K562 (cell line): Measurements from ENCODE around the gene NFKBIA. TPM values are rescaled to one million over a fixed set of nuclear protein-coding genes. Genes with fewer than 3 reads are reported as not detected.

ENCODE experiments used
- ATAC-seq: fragments of 200-7000 bp; cut with Tn5 transposase; 3 replicates; pipeline ENCODE4 v1.9.1; 2020; ENCODE audit warnings: moderate library complexity
- BruUV-seq: library from RNA; stranded (reverse); fragments of 400-500 nt; replicated peaks from 2 replicates; lab custom pipeline; 2021; lab: Mats Ljungman, UMichigan
- CTCF ChIA-PET: fragments of 300-600 bp; formaldehyde crosslinking; extraction: SDS; loops from one replicate; lab custom pipeline; 2021; ENCODE audit warnings: low intra/inter-chr PET ratio; lab: Yijun Ruan, JAX
- POLR2A ChIA-PET: fragments of 300-600, 350-650 bp; sonication (Branson Sonifier 250); formaldehyde crosslinking; extraction: SDS; loops from one replicate; lab custom pipeline; 2021; ENCODE audit warnings: antibody characterized with exemption, inconsistent platforms; lab: Yijun Ruan, JAX
- DNase-seq, 4 experiments: peaks; one replicate each; pipeline versions ENCODE4 v3.0.0 to v3.0.0-alpha.2; 2011 to 2018; ENCODE audit warnings: low spot score in 3 of 4, mixed read lengths in 3 of 4; ENCODE audit errors: extremely low read depth in 1 of 4
- FAIRE-seq: peaks from 2 replicates; lab custom pipeline; 2011; peaks lifted over from hg19 to GRCh38; lab: Jason Lieb, UNC
- H2AFZ ChIP-seq: 2 replicates; pipeline ENCODE4 v1.6.0; 2011; ENCODE audit warnings: low read depth, low read length, control low read depth, inconsistent platforms
- H3K27ac ChIP-seq: fragments of 200-600 bp; 3 replicates; pipeline ENCODE4 v1.8.0; 2011; ENCODE audit warnings: low read depth, mild to moderate bottlenecking, control low read depth, inconsistent platforms, low read length, moderate library complexity, mixed read lengths; ENCODE audit errors: extremely low read depth
- H3K27me3 ChIP-seq, 2 experiments: fragments of 300-600 bp in 1 of 2; 2 replicates in 1 of 2; 3 replicates in 1 of 2; pipeline versions ENCODE4 v1.6.0 to v1.8.0; 2011; ENCODE audit warnings: inconsistent platforms in 2 of 2, low read length in 2 of 2, mild to moderate bottlenecking in 1 of 2, mixed read lengths in 1 of 2, moderate library complexity in 1 of 2; ENCODE audit not compliant: control insufficient read depth in 2 of 2, insufficient read depth in 2 of 2
- H3K36me3 ChIP-seq: fragments of 300-600 bp; 3 replicates; pipeline ENCODE4 v1.8.0; 2011; ENCODE audit warnings: mild to moderate bottlenecking, low read length, inconsistent platforms; ENCODE audit not compliant: control insufficient read depth, insufficient read depth
- H3K4me1 ChIP-seq, 2 experiments: fragments of 200-600 bp in 1 of 2; replicated peaks in 1 of 2; 2 replicates in 1 of 2; 3 replicates in 1 of 2; pipeline versions ENCODE4 v1.5.1 to v1.8.0; 2011; ENCODE audit warnings: inconsistent platforms in 2 of 2, low read length in 2 of 2, mild to moderate bottlenecking in 1 of 2, mixed read lengths in 1 of 2, moderate library complexity in 1 of 2; ENCODE audit not compliant: control insufficient read depth in 2 of 2, insufficient read depth in 2 of 2
- H3K4me2 ChIP-seq: 2 replicates; pipeline ENCODE4 v1.6.1; 2011; ENCODE audit warnings: low read length, control low read depth, inconsistent platforms, mixed read lengths; ENCODE audit not compliant: insufficient read depth
- H3K4me3 ChIP-seq: fragments of 200-600 bp; sonication (generic), shearing (Covaris generic); 2 replicates; pipeline ENCODE4 v1.5.1; 2016; ENCODE audit warnings: control low read depth, inconsistent platforms
- H3K79me2 ChIP-seq: fragments of 200-600 bp; 3 replicates; pipeline ENCODE4 v1.8.0; 2011; ENCODE audit warnings: low read length, inconsistent platforms; ENCODE audit not compliant: control insufficient read depth, insufficient read depth
- H3K9ac ChIP-seq, 2 experiments: 2 replicates each; pipeline versions ENCODE4 v1.6.0 to v1.6.1; 2011; ENCODE audit warnings: low read depth in 2 of 2, low read length in 2 of 2, control low read depth in 1 of 2, inconsistent platforms in 1 of 2, mild to moderate bottlenecking in 1 of 2, mixed read lengths in 1 of 2; ENCODE audit not compliant: insufficient read depth in 1 of 2
- H3K9me1 ChIP-seq: one replicate; pipeline ENCODE4 v1.6.0; 2011; ENCODE audit warnings: inconsistent platforms, mild to moderate bottlenecking, low read length, moderate library complexity; ENCODE audit not compliant: control insufficient read depth, insufficient read depth
- H3K9me3 ChIP-seq: replicated peaks from 2 replicates; pipeline ENCODE4 v1.5.1; 2011; ENCODE audit warnings: low read depth, low read length, inconsistent platforms; ENCODE audit not compliant: control insufficient read depth, insufficient read depth
- H4K20me1 ChIP-seq: replicated peaks from 2 replicates; pipeline ENCODE4 v1.6.1; 2011; ENCODE audit warnings: low read length, inconsistent platforms, mixed read lengths; ENCODE audit not compliant: control insufficient read depth, insufficient read depth
- HBP1 ChIP-seq: fragments of 450-650 bp; formaldehyde crosslinking; IDR thresholded peaks from 2 replicates; pipeline ENCODE4 v1.4.0; 2022; ENCODE audit warnings: missing genetic modification characterization
- KDM1A ChIP-seq, 2 experiments: fragments of 450-650 bp; IDR thresholded peaks; 2 replicates each; pipeline ENCODE4 v1.6.1; 2016; ENCODE audit warnings: mild to moderate bottlenecking in 2 of 2
- MTA3 ChIP-seq: fragments of 450-650 bp; formaldehyde crosslinking; IDR thresholded peaks from 2 replicates; pipeline ENCODE4 v1.6.1; 2017; ENCODE audit warnings: mild to moderate bottlenecking, borderline replicate concordance
- MYNN ChIP-seq, 2 experiments: sonication (generic); formaldehyde crosslinking in 1 of 2; IDR thresholded peaks; 2 replicates each; pipeline versions ENCODE4 v1.5.0 to v1.6.1; 2016 to 2020; ENCODE audit warnings: antibody characterized with exemption in 1 of 2, missing genetic modification reagents in 1 of 2
- WGBS: fragments of 100-300 bp; shearing (Covaris generic); methylation state at CpG from one replicate; pipeline ENCODE4 v1.1.6; 2016; ENCODE audit warnings: low coverage, mixed read lengths; ENCODE audit not compliant: insufficient coverage; ENCODE audit errors: missing lambda C conversion rate; 5-methylcytosine and 5-hydroxymethylcytosine counted together
- in situ Hi-C: fragments of 300-500 bp; cut with MboI; formaldehyde crosslinking; loops from 4 replicates; pipeline ENCODE4 v1.15.0; 2018; ENCODE audit warnings: inconsistent platforms, mixed read lengths
- intact Hi-C: fragments of 100-400 bp; cut with micrococcal nuclease; formaldehyde crosslinking; loops from 2 replicates; pipeline ENCODE4 v1.14.2; 2022
- polyA plus RNA-seq, 8 experiments: library from polyadenylated mRNA; depleted of rRNA in 4 of 8; stranded (reverse) in 5 of 8; unstranded in 3 of 8; fragments of >200 nt; fragmentation: Nextera tagmentation in 2 of 8; fragmentation: Illumina TruSeq in 1 of 8; extraction: Ambion mirVana in 2 of 8; extraction: Trizol in 1 of 8; gene quantifications; 2 replicates each; pipeline versions ENCODE4 v1.2.1 to v1.2.3, GENCODE V29; 2011 to 2014; ENCODE audit warnings: inconsistent platforms in 1 of 8, missing spikeins in 1 of 8
- total RNA-seq, 7 experiments: library from RNA; depleted of rRNA in 6 of 7; stranded (reverse); fragments of >200 nt in 6 of 7; fragmentation: Illumina TruSeq in 2 of 7; extraction: Trizol in 2 of 7; gene quantifications; 2 replicates each; pipeline versions ENCODE4 v1.2.1 to v1.2.3, GENCODE V29; 2011 to 2021; ENCODE audit warnings: low replicate concordance in 1 of 7
- TF ChIP-seq, protein P1 (sequence below): sonication (generic); formaldehyde crosslinking; IDR thresholded peaks from 2 replicates; pipeline ENCODE4 v1.8.1; 2023; ENCODE audit warnings: missing genetic modification reagents, mild to moderate bottlenecking, borderline replicate concordance

NFKBIA gene
- total and polyA plus RNA-seq, 9 of the 15 experiments (the other 6 are each of a cell fraction or from before 2014, with no cell fraction given) = 6.9 to 31.8 (median 18.2) TPM

DNA sequence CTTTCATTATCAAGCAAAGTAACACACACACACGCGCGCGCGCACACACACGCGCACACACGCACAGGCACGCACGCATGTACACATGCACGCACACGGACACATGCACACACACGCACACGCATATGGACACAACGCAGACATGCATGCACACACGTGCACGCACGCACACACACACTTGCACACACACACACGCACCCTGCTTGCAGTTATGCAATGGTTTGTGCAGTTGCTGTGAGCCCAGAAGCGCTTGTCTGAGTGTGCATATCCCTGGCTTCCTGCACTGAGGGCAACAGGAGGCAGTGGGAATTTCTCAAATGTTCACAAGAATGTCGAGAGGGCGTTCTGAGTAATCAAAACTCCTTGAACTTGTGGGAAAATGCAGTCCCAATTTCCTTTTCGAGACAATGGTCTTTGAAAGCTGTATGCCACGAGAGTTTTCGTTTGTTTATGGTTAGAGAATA is 41.6 kb downstream of the NFKBIA start:
- TF ChIP-seq MTA3 = no peak
- peak in 1 of 2 experiments; percentile 42; a peak in 1 of 4 replicates for TF ChIP-seq KDM1A (IDR thresholded peaks at IDR 0.05)
- TF ChIP-seq MYNN (IDR thresholded peaks at IDR 0.05) = 0 out of 2 replicates have a peak, but pooled peaks have one; percentile 22
- no peak for TF ChIP-seq MYNN (CRISPR knock-in tag; IDR thresholded peaks at IDR 0.05)
- TF ChIP-seq HBP1 (CRISPR knock-in tag) = no peak
- TF ChIP-seq, protein P1, sequence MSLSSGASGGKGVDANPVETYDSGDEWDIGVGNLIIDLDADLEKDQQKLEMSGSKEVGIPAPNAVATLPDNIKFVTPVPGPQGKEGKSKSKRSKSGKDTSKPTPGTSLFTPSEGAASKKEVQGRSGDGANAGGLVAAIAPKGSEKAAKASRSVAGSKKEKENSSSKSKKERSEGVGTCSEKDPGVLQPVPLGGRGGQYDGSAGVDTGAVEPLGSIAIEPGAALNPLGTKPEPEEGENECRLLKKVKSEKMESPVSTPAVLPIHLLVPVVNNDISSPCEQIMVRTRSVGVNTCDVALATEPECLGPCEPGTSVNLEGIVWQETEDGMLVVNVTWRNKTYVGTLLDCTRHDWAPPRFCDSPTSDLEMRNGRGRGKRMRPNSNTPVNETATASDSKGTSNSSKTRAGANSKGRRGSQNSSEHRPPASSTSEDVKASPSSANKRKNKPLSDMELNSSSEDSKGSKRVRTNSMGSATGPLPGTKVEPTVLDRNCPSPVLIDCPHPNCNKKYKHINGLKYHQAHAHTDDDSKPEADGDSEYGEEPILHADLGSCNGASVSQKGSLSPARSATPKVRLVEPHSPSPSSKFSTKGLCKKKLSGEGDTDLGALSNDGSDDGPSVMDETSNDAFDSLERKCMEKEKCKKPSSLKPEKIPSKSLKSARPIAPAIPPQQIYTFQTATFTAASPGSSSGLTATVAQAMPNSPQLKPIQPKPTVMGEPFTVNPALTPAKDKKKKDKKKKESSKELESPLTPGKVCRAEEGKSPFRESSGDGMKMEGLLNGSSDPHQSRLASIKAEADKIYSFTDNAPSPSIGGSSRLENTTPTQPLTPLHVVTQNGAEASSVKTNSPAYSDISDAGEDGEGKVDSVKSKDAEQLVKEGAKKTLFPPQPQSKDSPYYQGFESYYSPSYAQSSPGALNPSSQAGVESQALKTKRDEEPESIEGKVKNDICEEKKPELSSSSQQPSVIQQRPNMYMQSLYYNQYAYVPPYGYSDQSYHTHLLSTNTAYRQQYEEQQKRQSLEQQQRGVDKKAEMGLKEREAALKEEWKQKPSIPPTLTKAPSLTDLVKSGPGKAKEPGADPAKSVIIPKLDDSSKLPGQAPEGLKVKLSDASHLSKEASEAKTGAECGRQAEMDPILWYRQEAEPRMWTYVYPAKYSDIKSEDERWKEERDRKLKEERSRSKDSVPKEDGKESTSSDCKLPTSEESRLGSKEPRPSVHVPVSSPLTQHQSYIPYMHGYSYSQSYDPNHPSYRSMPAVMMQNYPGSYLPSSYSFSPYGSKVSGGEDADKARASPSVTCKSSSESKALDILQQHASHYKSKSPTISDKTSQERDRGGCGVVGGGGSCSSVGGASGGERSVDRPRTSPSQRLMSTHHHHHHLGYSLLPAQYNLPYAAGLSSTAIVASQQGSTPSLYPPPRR = no peak
- POLR2A ChIA-PET = no interaction called here

More for the DNA sequence above, 41.6 kb downstream of the NFKBIA start:
- no peaks in the 10 kb centered on the region; the same call in 2 of the 3 replicates for H3K79me2 ChIP-seq
- BruUV-seq = no TSS peak
- H3K9ac ChIP-seq = no peak overlapping the region
- H2AFZ ChIP-seq = 0 out of 2 replicates have a peak overlapping the region, but pooled peaks have one; percentile 44
- H3K4me2 ChIP-seq = no peak overlapping the region
- H3K4me1 ChIP-seq = peaks cover 35 to 41% of the 10 kb centered on the region in 2 experiments
- no peaks in the 10 kb centered on the region for H3K9me1 ChIP-seq
- no peaks in the 10 kb centered on the region for H3K9me3 ChIP-seq
- no peaks in the 10 kb centered on the region for H4K20me1 ChIP-seq
- intact Hi-C loops (no loop called here), in situ Hi-C loops (no loop called here)
- WGBS = 88% methylated on average over 22 of the region's 25 CpGs
- H3K36me3 ChIP-seq = no peaks in the 10 kb centered on the region
- no peaks in the 10 kb centered on the region; a peak in 1 of 5 replicates for H3K27me3 ChIP-seq
- no peak for DNase-seq
- FAIRE-seq = no peak
- H3K27ac ChIP-seq = no peak overlapping the region
- CTCF ChIA-PET = no interaction called here
- H3K4me3 ChIP-seq = no peak overlapping the region
- no peak for ATAC-seq
